WTC11 (cell line): ENCODE data around the gene VSTM2B.

Source experiments
- CTCF ChIP-seq: fragments of 200-600 bp; IDR thresholded peaks from 2 replicates; pipeline ENCODE4 v1.8.0; 2022; ENCODE audit warnings: antibody characterized with exemption
- PREB ChIP-seq: sonication (generic); formaldehyde crosslinking; IDR thresholded peaks from 2 replicates; pipeline ENCODE4 v1.8.1; 2022; ENCODE audit warnings: mild to moderate bottlenecking, missing genetic modification reagents, moderate library complexity, borderline replicate concordance
- ZNF416 ChIP-seq: fragments of 250-450 bp; sonication (Bioruptor Pico); IDR thresholded peaks from 2 replicates; pipeline ENCODE4 v1.9.0; 2021; ENCODE audit warnings: mild to moderate bottlenecking, inconsistent platforms

DNA sequence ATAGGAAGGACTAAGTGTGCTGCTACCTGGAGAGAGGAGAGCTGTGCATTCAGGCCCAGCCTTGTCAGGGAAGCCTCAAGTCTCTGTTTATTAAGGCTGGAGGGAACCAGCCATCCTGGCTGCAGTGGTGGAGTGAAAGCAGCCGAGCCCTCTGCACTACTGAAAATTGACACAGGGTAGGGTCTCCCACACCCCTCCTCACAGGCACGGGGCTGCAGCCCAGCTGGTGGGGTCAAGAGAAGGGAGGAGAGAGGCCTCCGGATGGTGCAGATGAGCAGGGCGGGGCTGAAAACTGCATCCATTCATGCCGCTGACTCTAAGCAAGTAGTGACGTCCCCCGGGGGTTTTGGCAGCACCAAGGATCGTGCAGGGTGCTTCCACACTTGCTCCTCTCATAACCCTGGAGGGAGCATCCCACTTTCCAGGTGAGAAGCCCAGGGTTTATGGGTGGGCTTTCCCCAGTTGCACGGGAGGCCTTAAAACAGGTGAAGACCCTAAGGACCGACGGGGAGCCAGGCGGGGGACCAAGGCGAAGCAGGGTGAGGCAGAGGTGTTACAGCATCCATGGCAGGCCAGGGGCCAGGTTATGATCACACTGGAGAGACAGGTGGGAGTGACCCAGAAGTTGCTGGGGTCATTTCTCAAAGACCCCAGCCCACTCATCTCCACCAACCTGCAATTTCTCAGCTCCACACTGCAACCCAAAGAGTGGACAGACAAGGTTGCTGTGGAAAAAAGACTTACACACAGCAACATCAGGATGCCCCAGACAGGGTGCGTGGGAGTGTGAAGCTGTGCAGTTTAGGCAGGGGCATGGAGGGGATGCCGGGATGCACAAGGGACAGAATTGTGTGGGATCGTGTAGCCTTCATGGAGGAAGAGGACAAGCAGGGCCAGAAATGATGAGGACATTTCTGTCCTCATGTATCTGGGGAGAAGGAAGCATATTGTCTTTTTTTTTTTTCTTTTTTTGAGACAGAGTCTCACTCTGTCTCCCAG, 36.8 kb downstream of the VSTM2B start:
- TF ChIP-seq PREB (CRISPR knock-in tag) (no peak), ZNF416 (CRISPR knock-in tag) (no peak), CTCF (no peak)
